ENCODE results near the gene GALNS. TPM values are rescaled to one million over a fixed set of nuclear protein-coding genes. Genes with fewer than 3 reads are reported as not detected.

GALNS gene
- total RNA-seq, 1 experiment from 2014 or later, result 29.5 TPM

DNA sequence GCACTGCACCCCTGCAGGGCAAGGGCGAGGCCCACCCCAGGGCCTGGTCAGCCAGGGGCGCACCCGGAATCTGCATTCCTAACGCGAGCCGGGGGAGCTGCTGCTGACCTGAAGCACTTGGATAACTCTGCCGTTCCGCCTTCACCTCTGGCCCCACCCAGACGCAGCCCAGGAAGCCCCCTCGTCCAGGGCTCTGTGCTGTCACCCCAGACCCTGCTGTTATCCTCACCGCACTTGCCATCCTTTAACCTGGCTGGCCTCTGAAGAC lies 23.0 kb upstream of the GALNS start:
- Mint-ChIP-seq H3K4me1 (no peaks in the 10 kb centered on the region), H3K27me3 (ENCODE audit: low read depth) (no peaks in the 10 kb centered on the region; the same call in 1 of the 2 replicates), H3K27ac (peak overlapping the region; percentile 76), H3K36me3 (no peaks in the 10 kb centered on the region), H3K4me3 (no peak overlapping the region), H3K9me3 (no peaks in the 10 kb centered on the region)
- CTCF ChIA-PET, result interaction anchor here (1.2 to 3.0 kb wide), 6 partner anchors 22 to 287 kb away, joined by 5 to 18 read pairs (median 14); partner anchors contain the start of genes GALNS and TRAPPC2L
- POLR2A ChIA-PET, result no interaction called here
- no peak for DNase-seq (ENCODE audit: low spot score)
- TF ChIP-seq, protein P1, sequence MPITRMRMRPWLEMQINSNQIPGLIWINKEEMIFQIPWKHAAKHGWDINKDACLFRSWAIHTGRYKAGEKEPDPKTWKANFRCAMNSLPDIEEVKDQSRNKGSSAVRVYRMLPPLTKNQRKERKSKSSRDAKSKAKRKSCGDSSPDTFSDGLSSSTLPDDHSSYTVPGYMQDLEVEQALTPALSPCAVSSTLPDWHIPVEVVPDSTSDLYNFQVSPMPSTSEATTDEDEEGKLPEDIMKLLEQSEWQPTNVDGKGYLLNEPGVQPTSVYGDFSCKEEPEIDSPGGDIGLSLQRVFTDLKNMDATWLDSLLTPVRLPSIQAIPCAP (CRISPR knock-in tag; IDR thresholded peaks at IDR 0.05), result no peak
- no peak for TF ChIP-seq ZNF423 (CRISPR knock-in tag; IDR thresholded peaks at IDR 0.05)
- TF ChIP-seq, protein P2, sequence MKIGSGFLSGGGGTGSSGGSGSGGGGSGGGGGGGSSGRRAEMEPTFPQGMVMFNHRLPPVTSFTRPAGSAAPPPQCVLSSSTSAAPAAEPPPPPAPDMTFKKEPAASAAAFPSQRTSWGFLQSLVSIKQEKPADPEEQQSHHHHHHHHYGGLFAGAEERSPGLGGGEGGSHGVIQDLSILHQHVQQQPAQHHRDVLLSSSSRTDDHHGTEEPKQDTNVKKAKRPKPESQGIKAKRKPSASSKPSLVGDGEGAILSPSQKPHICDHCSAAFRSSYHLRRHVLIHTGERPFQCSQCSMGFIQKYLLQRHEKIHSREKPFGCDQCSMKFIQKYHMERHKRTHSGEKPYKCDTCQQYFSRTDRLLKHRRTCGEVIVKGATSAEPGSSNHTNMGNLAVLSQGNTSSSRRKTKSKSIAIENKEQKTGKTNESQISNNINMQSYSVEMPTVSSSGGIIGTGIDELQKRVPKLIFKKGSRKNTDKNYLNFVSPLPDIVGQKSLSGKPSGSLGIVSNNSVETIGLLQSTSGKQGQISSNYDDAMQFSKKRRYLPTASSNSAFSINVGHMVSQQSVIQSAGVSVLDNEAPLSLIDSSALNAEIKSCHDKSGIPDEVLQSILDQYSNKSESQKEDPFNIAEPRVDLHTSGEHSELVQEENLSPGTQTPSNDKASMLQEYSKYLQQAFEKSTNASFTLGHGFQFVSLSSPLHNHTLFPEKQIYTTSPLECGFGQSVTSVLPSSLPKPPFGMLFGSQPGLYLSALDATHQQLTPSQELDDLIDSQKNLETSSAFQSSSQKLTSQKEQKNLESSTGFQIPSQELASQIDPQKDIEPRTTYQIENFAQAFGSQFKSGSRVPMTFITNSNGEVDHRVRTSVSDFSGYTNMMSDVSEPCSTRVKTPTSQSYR (CRISPR knock-in tag; IDR thresholded peaks at IDR 0.05), result no peak
- no peak for TF ChIP-seq IRF2 (CRISPR knock-in tag; IDR thresholded peaks at IDR 0.05; ENCODE audit: borderline replicate concordance, low read depth)
- TF ChIP-seq, protein P3, sequence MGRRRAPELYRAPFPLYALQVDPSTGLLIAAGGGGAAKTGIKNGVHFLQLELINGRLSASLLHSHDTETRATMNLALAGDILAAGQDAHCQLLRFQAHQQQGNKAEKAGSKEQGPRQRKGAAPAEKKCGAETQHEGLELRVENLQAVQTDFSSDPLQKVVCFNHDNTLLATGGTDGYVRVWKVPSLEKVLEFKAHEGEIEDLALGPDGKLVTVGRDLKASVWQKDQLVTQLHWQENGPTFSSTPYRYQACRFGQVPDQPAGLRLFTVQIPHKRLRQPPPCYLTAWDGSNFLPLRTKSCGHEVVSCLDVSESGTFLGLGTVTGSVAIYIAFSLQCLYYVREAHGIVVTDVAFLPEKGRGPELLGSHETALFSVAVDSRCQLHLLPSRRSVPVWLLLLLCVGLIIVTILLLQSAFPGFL (CRISPR knock-in tag; IDR thresholded peaks at IDR 0.05; ENCODE audit: borderline replicate concordance), result no peak
- TF ChIP-seq, protein P4, sequence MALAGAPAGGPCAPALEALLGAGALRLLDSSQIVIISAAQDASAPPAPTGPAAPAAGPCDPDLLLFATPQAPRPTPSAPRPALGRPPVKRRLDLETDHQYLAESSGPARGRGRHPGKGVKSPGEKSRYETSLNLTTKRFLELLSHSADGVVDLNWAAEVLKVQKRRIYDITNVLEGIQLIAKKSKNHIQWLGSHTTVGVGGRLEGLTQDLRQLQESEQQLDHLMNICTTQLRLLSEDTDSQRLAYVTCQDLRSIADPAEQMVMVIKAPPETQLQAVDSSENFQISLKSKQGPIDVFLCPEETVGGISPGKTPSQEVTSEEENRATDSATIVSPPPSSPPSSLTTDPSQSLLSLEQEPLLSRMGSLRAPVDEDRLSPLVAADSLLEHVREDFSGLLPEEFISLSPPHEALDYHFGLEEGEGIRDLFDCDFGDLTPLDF (CRISPR knock-in tag; IDR thresholded peaks at IDR 0.05), result no peak
- TF ChIP-seq, protein P5, sequence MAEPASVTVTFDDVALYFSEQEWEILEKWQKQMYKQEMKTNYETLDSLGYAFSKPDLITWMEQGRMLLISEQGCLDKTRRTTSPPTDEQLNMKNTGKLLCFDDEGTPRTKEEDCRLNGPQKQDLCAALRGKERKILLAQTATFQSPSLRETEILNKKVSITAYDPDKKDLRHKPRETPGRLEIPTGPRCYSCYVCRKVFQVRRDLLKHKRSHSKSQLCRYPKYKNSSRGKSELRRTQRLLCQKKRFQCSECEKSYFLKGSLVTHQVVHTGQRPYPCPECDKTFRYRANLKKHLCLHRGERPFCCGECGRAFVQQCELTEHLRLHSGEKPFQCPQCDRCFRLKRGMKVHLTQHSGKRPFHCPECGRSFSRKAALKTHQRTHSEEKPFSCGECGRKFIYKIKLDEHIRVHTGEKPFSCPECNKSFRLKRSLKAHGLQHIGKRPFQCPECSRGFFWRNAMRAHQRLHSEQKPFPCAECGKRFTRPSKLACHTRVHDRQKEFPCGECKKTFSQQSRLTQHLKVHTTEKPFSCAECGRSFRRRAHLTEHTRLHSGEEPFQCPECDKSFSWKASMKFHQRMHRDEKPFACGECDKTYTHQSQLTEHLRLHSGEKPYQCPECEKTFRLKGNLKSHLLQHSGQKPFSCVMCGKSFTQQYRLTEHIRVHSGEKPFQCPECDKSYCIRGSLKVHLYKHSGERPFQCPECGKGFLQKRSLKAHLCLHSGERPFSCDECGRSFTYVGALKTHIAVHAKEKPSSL (CRISPR knock-in tag; conservative IDR thresholded peaks at IDR 0.05), result no peak
- no peak for TF ChIP-seq NR3C1 (CRISPR knock-in tag; conservative IDR thresholded peaks at IDR 0.05; ENCODE audit: low read depth)
- no peak for TF ChIP-seq KAT7 (CRISPR knock-in tag; IDR thresholded peaks at IDR 0.05; ENCODE audit: borderline replicate concordance)
- no peak for TF ChIP-seq ZNF317 (CRISPR knock-in tag; IDR thresholded peaks at IDR 0.05; ENCODE audit: borderline replicate concordance, low read depth)
- no peak for TF ChIP-seq ZNF138 (CRISPR knock-in tag; conservative IDR thresholded peaks at IDR 0.05)
- TF ChIP-seq NFE2L1 (CRISPR knock-in tag; IDR thresholded peaks at IDR 0.05), result no peak
- no peak for TF ChIP-seq NFATC4 (CRISPR knock-in tag; IDR thresholded peaks at IDR 0.05)
- TF ChIP-seq, protein P6, sequence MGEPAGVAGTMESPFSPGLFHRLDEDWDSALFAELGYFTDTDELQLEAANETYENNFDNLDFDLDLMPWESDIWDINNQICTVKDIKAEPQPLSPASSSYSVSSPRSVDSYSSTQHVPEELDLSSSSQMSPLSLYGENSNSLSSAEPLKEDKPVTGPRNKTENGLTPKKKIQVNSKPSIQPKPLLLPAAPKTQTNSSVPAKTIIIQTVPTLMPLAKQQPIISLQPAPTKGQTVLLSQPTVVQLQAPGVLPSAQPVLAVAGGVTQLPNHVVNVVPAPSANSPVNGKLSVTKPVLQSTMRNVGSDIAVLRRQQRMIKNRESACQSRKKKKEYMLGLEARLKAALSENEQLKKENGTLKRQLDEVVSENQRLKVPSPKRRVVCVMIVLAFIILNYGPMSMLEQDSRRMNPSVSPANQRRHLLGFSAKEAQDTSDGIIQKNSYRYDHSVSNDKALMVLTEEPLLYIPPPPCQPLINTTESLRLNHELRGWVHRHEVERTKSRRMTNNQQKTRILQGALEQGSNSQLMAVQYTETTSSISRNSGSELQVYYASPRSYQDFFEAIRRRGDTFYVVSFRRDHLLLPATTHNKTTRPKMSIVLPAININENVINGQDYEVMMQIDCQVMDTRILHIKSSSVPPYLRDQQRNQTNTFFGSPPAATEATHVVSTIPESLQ (CRISPR knock-in tag; IDR thresholded peaks at IDR 0.05), result no peak
- no peak for TF ChIP-seq FOXK1 (CRISPR knock-in tag; IDR thresholded peaks at IDR 0.05)
- TF ChIP-seq GTF2I (CRISPR knock-in tag; conservative IDR thresholded peaks at IDR 0.05), result no peak
- TF ChIP-seq ZNF232 (CRISPR knock-in tag; IDR thresholded peaks at IDR 0.05), result no peak
- no peak for TF ChIP-seq TP53 (CRISPR knock-in tag; IDR thresholded peaks at IDR 0.05)
- TF ChIP-seq HMGA2 (CRISPR knock-in tag; IDR thresholded peaks at IDR 0.05), result no peak
- ATAC-seq, result no peak
